ENCODE results near the gene MICA. TPM values are rescaled to one million over a fixed set of nuclear protein-coding genes. Genes with fewer than 3 reads are reported as not detected.
A peak's percentile ranks its signal among the peaks of the same experiment; 100 is the strongest.
"Not testable (repeated sequence)": the region's sequence is repeated elsewhere in the genome, so short reads cannot be mapped to it uniquely, and the experiment has no call there.

The MICA gene
- total RNA-seq, 2 donors from 2014 or later, result 11.6 to 16.2 TPM

GRCh38 chr6:31368461-31368860 is 34.9 kb upstream of the MICA start:
- Mint-ChIP-seq H3K9me3 (no peaks in the 10 kb centered on the region), H3K4me3 (no peak overlapping the region), H3K4me1 (peaks cover 16% of the 10 kb centered on the region), H3K27ac (no peak overlapping the region), H3K27me3 (peaks cover 10% of the 10 kb centered on the region), H3K36me3 (ENCODE audit: low read depth) (no peaks in the 10 kb centered on the region)
- ATAC-seq (replicated peaks), result no peak

DNA sequence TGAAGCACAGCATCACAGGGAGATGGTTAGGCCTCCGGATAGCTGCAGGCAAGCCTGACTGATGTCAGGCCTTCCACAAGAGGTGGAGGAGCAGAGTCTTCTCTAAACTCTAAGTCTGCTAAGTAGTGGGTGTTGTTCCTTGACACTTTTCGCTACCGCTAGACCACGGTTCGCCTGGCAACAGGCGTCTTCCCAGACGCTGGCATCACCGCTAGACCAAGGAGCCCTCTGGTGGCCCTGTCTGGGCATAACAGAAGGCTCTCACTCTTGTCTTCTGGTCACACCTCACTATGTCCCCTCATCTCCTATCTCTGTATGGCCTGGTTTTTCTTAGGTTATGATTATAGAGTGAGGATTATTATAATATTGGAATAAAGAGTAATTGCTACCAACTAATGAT is 29.3 kb upstream of the MICA start:
- peak; percentile 26 for ATAC-seq (replicated peaks)
- H3K4me3 Mint-ChIP-seq; H3K27ac Mint-ChIP-seq; H3K9me3 Mint-ChIP-seq; H3K36me3 Mint-ChIP-seq (ENCODE audit: low read depth): not testable (repeated sequence)
- Mint-ChIP-seq H3K27me3 (peaks cover 13% of the 10 kb centered on the region), H3K4me1 (peaks cover 10% of the 10 kb centered on the region)

DNA sequence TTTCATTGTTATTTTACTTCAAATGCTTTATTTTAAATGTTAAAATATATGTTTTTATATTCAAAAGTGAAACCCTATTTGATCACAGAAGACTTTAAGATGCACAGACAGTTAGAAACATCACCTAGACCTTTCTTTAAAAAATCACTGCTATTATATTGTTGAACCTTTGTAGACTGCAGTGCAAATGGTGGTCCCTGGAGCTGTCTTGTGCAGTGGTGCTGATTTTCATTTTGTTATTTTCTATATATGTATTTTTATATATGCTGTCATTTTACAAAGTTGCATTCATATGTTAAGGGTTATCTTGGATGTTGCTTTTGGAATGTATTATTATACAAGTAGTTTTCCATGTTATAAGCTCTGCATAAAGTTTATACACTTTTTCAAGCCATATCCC is 27.7 kb upstream of the MICA start:
- Mint-ChIP-seq H3K9me3 (no peaks in the 10 kb centered on the region), H3K4me1 (peaks cover 10% of the 10 kb centered on the region), H3K27ac (no peak overlapping the region), H3K27me3 (peaks cover 15% of the 10 kb centered on the region), H3K4me3 (no peak overlapping the region), H3K36me3 (ENCODE audit: low read depth) (no peaks in the 10 kb centered on the region)
- ATAC-seq (replicated peaks), result no peak

- Mint-ChIP-seq H3K4me3 (no peak overlapping the region), H3K27me3 (peaks cover 19% of the 10 kb centered on the region), H3K9me3 (no peaks in the 10 kb centered on the region), H3K36me3 (ENCODE audit: low read depth) (no peaks in the 10 kb centered on the region), H3K27ac (no peak overlapping the region), H3K4me1 (peaks cover 7% of the 10 kb centered on the region)
- ATAC-seq (replicated peaks), result no peak
Measured at GRCh38 chr6:31377029-31377428, 26.4 kb upstream of the MICA start.

DNA sequence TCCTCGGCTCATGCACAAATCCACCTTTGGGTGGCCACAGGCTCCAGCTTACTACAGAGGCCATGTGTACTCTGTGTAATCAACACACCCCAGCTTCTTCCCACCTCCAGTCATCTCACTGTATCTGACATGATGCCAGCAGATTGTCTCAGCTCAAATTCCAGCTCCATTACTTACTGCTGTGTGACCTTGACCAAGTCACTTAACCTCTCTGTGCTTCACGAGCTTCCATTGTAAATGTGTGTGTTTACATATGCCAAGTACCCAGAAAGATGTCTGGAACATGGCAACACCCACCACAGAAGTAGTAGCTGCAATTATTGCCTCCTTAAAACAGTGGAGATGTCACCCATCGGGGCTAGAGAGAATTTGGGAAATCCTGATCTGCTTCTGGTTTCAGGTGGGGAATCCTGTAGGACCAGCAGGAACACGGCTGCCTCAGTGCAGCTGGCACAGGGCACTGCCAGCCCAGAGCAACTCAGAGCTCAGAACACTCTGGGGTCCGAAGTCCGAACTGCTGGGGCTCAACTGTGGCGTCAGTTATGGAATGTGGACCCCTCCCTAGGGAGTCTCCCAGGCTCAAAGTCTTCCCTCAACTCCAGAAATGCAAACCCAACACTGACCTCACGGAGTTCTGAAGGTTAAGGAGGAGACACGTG is 25.2 kb upstream of the MICA start:
- no peak for ATAC-seq (replicated peaks)
- H3K27me3 Mint-ChIP-seq, result peaks cover 19% of the 10 kb centered on the region
- H3K36me3 Mint-ChIP-seq (ENCODE audit: low read depth), result no peaks in the 10 kb centered on the region
- H3K4me3 Mint-ChIP-seq, result no peak overlapping the region
- peaks cover 4% of the 10 kb centered on the region for H3K4me1 Mint-ChIP-seq
- H3K27ac Mint-ChIP-seq, result no peak overlapping the region
- no peaks in the 10 kb centered on the region for H3K9me3 Mint-ChIP-seq

DNA sequence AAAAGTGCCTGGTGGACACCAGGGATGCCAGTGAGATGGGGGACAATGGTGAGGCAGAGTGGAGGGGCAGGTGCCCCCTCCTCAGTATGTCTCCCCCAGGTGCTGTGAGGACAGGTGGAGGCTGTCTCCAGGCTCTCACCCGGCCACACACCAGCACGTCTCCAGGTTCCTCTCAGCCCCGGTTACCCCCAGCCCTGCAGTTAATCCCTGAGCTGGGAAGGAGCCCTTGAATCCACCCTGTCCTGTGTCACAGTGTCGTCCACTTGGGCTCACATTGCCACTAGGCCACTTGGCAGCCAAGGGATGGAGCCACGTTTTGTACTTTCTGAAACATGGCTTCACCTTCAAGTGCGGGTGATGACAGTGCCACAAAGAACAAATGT is 24.7 kb upstream of the MICA start:
- no peaks in the 10 kb centered on the region for H3K36me3 Mint-ChIP-seq (ENCODE audit: low read depth)
- peaks cover 19% of the 10 kb centered on the region for H3K27me3 Mint-ChIP-seq
- H3K4me3 Mint-ChIP-seq, result no peak overlapping the region
- H3K9me3 Mint-ChIP-seq, result no peaks in the 10 kb centered on the region
- no peak overlapping the region for H3K27ac Mint-ChIP-seq
- H3K4me1 Mint-ChIP-seq, result peaks cover 2% of the 10 kb centered on the region
- no peak for ATAC-seq (replicated peaks)

DNA sequence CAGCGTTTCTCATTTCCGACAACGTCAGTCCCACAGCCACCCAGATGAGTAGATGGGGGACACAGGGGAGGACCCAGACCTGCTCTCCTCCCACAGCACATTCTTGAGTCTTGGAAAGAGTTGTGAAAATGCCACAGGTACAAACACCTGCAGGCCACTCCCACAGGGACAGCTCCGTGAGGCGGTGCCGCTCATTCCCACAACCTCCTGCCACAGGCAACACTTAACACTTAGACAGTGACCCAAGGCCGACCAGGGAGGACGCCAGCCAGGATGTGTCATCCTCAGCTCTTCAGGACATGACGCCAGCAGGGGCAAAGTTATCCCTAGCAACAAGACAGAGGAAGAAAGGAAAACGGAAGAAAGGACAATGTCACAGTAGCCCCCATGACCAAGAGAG is 23.5 kb upstream of the MICA start:
- H3K9me3 Mint-ChIP-seq, result no peaks in the 10 kb centered on the region
- H3K27me3 Mint-ChIP-seq, result peaks cover 19% of the 10 kb centered on the region
- no peak overlapping the region for H3K27ac Mint-ChIP-seq
- no peak overlapping the region for H3K4me3 Mint-ChIP-seq
- ATAC-seq (replicated peaks), result no peak
- no peaks in the 10 kb centered on the region for H3K4me1 Mint-ChIP-seq
- no peaks in the 10 kb centered on the region for H3K36me3 Mint-ChIP-seq (ENCODE audit: low read depth)

- Mint-ChIP-seq H3K36me3 (ENCODE audit: low read depth) (no peaks in the 10 kb centered on the region), H3K9me3 (no peaks in the 10 kb centered on the region), H3K27ac (no peak overlapping the region), H3K4me1 (no peaks in the 10 kb centered on the region), H3K27me3 (peaks cover 19% of the 10 kb centered on the region), H3K4me3 (no peak overlapping the region)
- ATAC-seq (replicated peaks), result no peak
Measured at GRCh38 chr6:31381666-31382065, 21.7 kb upstream of the MICA start.

- H3K4me3 Mint-ChIP-seq, result no peak overlapping the region
- no peak overlapping the region for H3K27ac Mint-ChIP-seq
Measured at GRCh38 chr6:31383149-31383548, 20.2 kb upstream of the MICA start.

GRCh38 chr6:31385041-31385440 is 18.4 kb upstream of the MICA start:
- peaks cover 11% of the 10 kb centered on the region for H3K27me3 Mint-ChIP-seq
- no peaks in the 10 kb centered on the region for H3K9me3 Mint-ChIP-seq
- no peak for ATAC-seq (replicated peaks)
- no peaks in the 10 kb centered on the region for H3K36me3 Mint-ChIP-seq (ENCODE audit: low read depth)
- no peak overlapping the region for H3K27ac Mint-ChIP-seq
- no peak overlapping the region for H3K4me3 Mint-ChIP-seq
- H3K4me1 Mint-ChIP-seq, result no peaks in the 10 kb centered on the region

More at GRCh38 chr6:31383149-31383548, 20.2 kb upstream of the MICA start:
- Mint-ChIP-seq H3K36me3 (ENCODE audit: low read depth) (no peaks in the 10 kb centered on the region), H3K27me3 (peaks cover 15% of the 10 kb centered on the region), H3K4me1 (no peaks in the 10 kb centered on the region), H3K9me3 (no peaks in the 10 kb centered on the region)
- ATAC-seq (replicated peaks), result peak; percentile 98

- H3K27ac Mint-ChIP-seq, result no peak overlapping the region
- H3K4me3 Mint-ChIP-seq, result no peak overlapping the region
Measured at GRCh38 chr6:31386099-31386498, 17.3 kb upstream of the MICA start.

DNA sequence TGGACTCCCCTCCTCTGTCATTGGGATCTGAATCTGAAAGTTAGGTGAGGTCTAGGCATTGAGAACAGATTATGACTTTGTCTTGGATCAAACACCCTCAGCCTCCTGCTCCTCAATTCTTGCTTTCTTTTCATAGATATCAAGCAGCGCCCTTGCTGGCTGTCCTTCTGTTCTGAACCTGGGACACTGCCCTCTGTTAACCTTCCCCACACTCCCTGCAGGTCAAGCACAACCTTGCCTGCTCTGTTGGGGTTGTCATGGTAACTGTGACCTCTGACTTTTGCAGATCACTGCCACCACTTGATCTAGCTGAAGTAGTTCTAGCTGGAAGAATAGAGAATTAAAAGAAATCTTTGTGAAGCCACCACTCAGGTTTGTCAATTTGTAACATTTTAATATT is 16.4 kb upstream of the MICA start:
- Mint-ChIP-seq H3K4me3 (no peak overlapping the region), H3K27ac (no peak overlapping the region), H3K27me3 (no peaks in the 10 kb centered on the region), H3K4me1 (no peaks in the 10 kb centered on the region), H3K9me3 (no peaks in the 10 kb centered on the region), H3K36me3 (ENCODE audit: low read depth) (no peaks in the 10 kb centered on the region)
- no peak for ATAC-seq (replicated peaks)

More at GRCh38 chr6:31386099-31386498, 17.3 kb upstream of the MICA start:
- no peaks in the 10 kb centered on the region for H3K9me3 Mint-ChIP-seq
- no peaks in the 10 kb centered on the region for H3K4me1 Mint-ChIP-seq
- no peak for ATAC-seq (replicated peaks)
- peaks cover 1% of the 10 kb centered on the region for H3K27me3 Mint-ChIP-seq
- no peaks in the 10 kb centered on the region for H3K36me3 Mint-ChIP-seq (ENCODE audit: low read depth)

- ATAC-seq (replicated peaks); H3K36me3 Mint-ChIP-seq (ENCODE audit: low read depth); H3K4me3 Mint-ChIP-seq; H3K27me3 Mint-ChIP-seq; H3K4me1 Mint-ChIP-seq; H3K27ac Mint-ChIP-seq; H3K9me3 Mint-ChIP-seq: not testable (repeated sequence)
Measured at GRCh38 chr6:31388916-31389801, 14.2 kb upstream of the MICA start.

- H3K27me3 Mint-ChIP-seq; H3K27ac Mint-ChIP-seq; H3K9me3 Mint-ChIP-seq; H3K4me1 Mint-ChIP-seq; H3K36me3 Mint-ChIP-seq (ENCODE audit: low read depth); ATAC-seq (replicated peaks); H3K4me3 Mint-ChIP-seq: not testable (repeated sequence)
Measured at GRCh38 chr6:31389802-31390132, 13.6 kb upstream of the MICA start.

- peaks cover 5% of the 10 kb centered on the region for H3K4me1 Mint-ChIP-seq
- ATAC-seq (replicated peaks), result no peak
- no peak overlapping the region for H3K27ac Mint-ChIP-seq
- H3K9me3 Mint-ChIP-seq, result no peaks in the 10 kb centered on the region
- no peak overlapping the region for H3K4me3 Mint-ChIP-seq
- H3K36me3 Mint-ChIP-seq (ENCODE audit: low read depth), result no peaks in the 10 kb centered on the region
- no peaks in the 10 kb centered on the region for H3K27me3 Mint-ChIP-seq
Measured at GRCh38 chr6:31393932-31394331, 9.5 kb upstream of the MICA start.
